SK-N-SH treated with all-trans-retinoic acid at 6 μM for 48 hours (cell line): ENCODE data around the gene CYBA.

Experiments
- ATAC-seq: fragments of 200-7000 bp; cut with Tn5 transposase; 3 replicates; pipeline ENCODE4 v1.9.1; 2020; ENCODE audit warnings: mild to moderate bottlenecking, moderate library complexity
- BACH2 ChIP-seq: fragments of 250-450 bp; sonication (Bioruptor Pico); IDR thresholded peaks from 2 replicates; pipeline ENCODE4 v1.9.0; 2021; ENCODE audit warnings: mild to moderate bottlenecking, borderline replicate concordance
- CSDC2 ChIP-seq: fragments of 250-450 bp; sonication (Bioruptor Pico); IDR thresholded peaks from 2 replicates; pipeline ENCODE4 v1.5.0; 2020; ENCODE audit warnings: mild to moderate bottlenecking, moderate library complexity
- ESRRG ChIP-seq: fragments of 250-450 bp; sonication (Bioruptor Pico); IDR thresholded peaks from 2 replicates; pipeline ENCODE4 v1.6.1; 2021; ENCODE audit warnings: mild to moderate bottlenecking
- OSR1 ChIP-seq: fragments of 250-450 bp; sonication (Bioruptor Pico); IDR thresholded peaks from 2 replicates; pipeline ENCODE4 v1.8.0; 2022; ENCODE audit warnings: moderate library complexity, mild to moderate bottlenecking, inconsistent platforms
- PPARA ChIP-seq: fragments of 250-450 bp; sonication (Bioruptor Pico); IDR thresholded peaks from 2 replicates; pipeline ENCODE4 v1.5.0; 2020; ENCODE audit warnings: mild to moderate bottlenecking, borderline replicate concordance
- RARB ChIP-seq: fragments of 250-450 bp; sonication (Bioruptor Pico); IDR thresholded peaks from 2 replicates; pipeline ENCODE4 v1.8.0; 2021; ENCODE audit warnings: mild to moderate bottlenecking, moderate library complexity
- SNAI2 ChIP-seq: fragments of 250-450 bp; sonication (Bioruptor Pico); IDR thresholded peaks from 2 replicates; pipeline ENCODE4 v1.5.0; 2020; ENCODE audit warnings: mild to moderate bottlenecking, moderate library complexity
- TOX ChIP-seq: fragments of 250-450 bp; sonication (Bioruptor Pico); IDR thresholded peaks from 2 replicates; pipeline ENCODE4 v1.8.0; 2021; ENCODE audit warnings: mild to moderate bottlenecking, moderate library complexity, borderline replicate concordance
- ZFP3 ChIP-seq: fragments of 250-450 bp; sonication (Bioruptor Pico); IDR thresholded peaks from 2 replicates; pipeline ENCODE4 v1.5.0; 2020; ENCODE audit warnings: mild to moderate bottlenecking, moderate library complexity
- ZFP30 ChIP-seq: fragments of 450-650 bp; formaldehyde crosslinking; IDR thresholded peaks from 2 replicates; pipeline ENCODE4 v1.5.0; 2022; ENCODE audit warnings: mild to moderate bottlenecking, moderate library complexity
- ZNF565 ChIP-seq: fragments of 450-650 bp; formaldehyde crosslinking; conservative IDR thresholded peaks from 2 replicates; pipeline ENCODE4 v1.5.0; 2020; ENCODE audit warnings: low read depth, mild to moderate bottlenecking, moderate library complexity
- ZNF70 ChIP-seq: fragments of 450-650 bp; formaldehyde crosslinking; IDR thresholded peaks from 2 replicates; pipeline ENCODE4 v1.5.0; 2020; ENCODE audit warnings: mild to moderate bottlenecking, moderate library complexity
- ZNF8 ChIP-seq: fragments of 450-650 bp; formaldehyde crosslinking; IDR thresholded peaks from 2 replicates; pipeline ENCODE4 v1.5.0; 2020; ENCODE audit warnings: mild to moderate bottlenecking, moderate library complexity
- TF ChIP-seq, protein P1 (sequence below): fragments of 250-450 bp; sonication (Bioruptor Pico); IDR thresholded peaks from 2 replicates; pipeline ENCODE4 v1.8.0; 2020; ENCODE audit warnings: mild to moderate bottlenecking, moderate library complexity, borderline replicate concordance
- TF ChIP-seq, protein P2 (sequence below): fragments of 250-450 bp; sonication (Bioruptor Pico); IDR thresholded peaks from 2 replicates; pipeline ENCODE4 v1.5.0; 2020; ENCODE audit warnings: mild to moderate bottlenecking, moderate library complexity
- TF ChIP-seq, protein P3 (sequence below): fragments of 250-450 bp; sonication (Bioruptor Pico); IDR thresholded peaks from 2 replicates; pipeline ENCODE4 v1.5.1; 2021; ENCODE audit warnings: mild to moderate bottlenecking, moderate library complexity

Gene CYBA

DNA sequence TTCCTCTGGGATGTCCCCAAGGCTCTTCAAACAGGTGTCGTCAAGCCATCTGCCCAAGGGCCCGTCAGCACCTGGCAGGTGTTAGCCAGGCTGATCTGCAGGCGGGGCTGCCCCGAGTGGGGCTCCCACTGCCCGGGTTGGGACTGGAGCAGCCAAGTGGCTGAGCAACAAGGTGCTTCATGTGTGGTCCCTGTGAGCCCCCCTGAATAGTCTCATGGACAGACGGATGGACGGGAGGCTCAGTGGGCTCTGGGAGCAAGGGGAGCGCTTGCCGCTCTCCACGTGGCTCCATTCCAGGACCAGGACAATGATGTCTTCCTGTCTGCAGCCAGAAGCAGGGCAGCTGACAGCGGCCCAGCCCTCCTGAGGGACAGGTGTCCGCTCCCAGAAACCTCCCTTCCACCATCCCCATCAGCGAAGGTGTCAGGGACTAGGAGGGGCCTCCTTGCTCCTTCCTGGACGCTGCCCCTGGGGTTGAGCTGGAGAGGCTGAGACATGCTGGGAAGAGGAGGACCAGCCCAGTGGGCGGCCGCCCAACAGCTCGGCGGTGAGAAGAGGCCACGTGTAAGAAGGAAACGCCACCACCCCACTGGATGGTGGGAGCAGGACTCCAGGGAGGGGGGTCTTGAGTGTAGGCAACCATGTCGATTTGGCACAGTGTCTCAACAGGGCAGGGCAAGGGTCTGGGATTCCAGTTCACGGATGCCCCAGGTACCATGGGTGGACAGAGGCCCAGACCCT is 25.8 kb upstream of the CYBA start:
- no peak for ATAC-seq
- TF ChIP-seq, protein P1, sequence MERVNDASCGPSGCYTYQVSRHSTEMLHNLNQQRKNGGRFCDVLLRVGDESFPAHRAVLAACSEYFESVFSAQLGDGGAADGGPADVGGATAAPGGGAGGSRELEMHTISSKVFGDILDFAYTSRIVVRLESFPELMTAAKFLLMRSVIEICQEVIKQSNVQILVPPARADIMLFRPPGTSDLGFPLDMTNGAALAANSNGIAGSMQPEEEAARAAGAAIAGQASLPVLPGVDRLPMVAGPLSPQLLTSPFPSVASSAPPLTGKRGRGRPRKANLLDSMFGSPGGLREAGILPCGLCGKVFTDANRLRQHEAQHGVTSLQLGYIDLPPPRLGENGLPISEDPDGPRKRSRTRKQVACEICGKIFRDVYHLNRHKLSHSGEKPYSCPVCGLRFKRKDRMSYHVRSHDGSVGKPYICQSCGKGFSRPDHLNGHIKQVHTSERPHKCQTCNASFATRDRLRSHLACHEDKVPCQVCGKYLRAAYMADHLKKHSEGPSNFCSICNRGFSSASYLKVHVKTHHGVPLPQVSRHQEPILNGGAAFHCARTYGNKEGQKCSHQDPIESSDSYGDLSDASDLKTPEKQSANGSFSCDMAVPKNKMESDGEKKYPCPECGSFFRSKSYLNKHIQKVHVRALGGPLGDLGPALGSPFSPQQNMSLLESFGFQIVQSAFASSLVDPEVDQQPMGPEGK (CRISPR knock-in tag), result no peak
- TF ChIP-seq OSR1 (CRISPR knock-in tag) (no peak), ZFP3 (CRISPR knock-in tag) (no peak), ZNF565 (CRISPR knock-in tag) (no peak), ZFP30 (no peak), ZNF70 (CRISPR knock-in tag) (no peak), SNAI2 (CRISPR knock-in tag) (no peak)

DNA sequence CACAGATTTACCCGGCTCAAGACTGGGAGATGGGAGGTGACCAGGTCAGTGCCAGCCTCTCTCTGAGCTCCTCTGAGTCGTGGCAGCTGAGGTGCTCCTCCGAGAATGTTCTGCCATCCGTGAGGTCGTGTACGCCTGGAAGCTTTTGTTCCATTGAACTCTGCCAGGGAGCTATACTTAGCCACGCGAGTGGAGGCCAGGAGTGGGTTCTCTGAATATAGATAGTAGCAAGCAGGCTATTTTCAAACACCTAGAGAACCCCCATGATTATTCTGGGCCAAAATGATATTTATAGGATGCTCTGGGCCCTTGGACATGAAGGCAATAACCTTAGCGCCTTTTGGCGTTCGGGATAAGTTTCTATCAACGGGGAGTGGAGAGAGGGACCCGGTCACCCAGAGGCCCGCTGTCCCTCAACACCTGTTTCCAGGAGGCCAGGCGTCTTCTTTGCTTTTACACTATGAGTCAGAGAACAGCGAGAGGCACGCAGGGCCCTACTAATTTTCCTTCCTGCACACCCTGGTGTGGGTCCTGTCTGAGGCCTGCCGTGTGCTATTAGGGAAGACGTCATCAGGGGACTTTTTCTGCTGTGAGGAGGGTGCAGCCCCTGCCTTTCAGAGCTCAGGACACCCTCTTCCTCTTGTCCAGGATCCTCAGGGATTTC is 23.0 kb upstream of the CYBA start:
- TF ChIP-seq, protein P2, sequence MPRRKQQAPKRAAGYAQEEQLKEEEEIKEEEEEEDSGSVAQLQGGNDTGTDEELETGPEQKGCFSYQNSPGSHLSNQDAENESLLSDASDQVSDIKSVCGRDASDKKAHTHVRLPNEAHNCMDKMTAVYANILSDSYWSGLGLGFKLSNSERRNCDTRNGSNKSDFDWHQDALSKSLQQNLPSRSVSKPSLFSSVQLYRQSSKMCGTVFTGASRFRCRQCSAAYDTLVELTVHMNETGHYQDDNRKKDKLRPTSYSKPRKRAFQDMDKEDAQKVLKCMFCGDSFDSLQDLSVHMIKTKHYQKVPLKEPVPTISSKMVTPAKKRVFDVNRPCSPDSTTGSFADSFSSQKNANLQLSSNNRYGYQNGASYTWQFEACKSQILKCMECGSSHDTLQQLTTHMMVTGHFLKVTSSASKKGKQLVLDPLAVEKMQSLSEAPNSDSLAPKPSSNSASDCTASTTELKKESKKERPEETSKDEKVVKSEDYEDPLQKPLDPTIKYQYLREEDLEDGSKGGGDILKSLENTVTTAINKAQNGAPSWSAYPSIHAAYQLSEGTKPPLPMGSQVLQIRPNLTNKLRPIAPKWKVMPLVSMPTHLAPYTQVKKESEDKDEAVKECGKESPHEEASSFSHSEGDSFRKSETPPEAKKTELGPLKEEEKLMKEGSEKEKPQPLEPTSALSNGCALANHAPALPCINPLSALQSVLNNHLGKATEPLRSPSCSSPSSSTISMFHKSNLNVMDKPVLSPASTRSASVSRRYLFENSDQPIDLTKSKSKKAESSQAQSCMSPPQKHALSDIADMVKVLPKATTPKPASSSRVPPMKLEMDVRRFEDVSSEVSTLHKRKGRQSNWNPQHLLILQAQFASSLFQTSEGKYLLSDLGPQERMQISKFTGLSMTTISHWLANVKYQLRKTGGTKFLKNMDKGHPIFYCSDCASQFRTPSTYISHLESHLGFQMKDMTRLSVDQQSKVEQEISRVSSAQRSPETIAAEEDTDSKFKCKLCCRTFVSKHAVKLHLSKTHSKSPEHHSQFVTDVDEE (CRISPR knock-in tag), result no peak
- no peak for TF ChIP-seq RARB (CRISPR knock-in tag)
- no peak for ATAC-seq

DNA sequence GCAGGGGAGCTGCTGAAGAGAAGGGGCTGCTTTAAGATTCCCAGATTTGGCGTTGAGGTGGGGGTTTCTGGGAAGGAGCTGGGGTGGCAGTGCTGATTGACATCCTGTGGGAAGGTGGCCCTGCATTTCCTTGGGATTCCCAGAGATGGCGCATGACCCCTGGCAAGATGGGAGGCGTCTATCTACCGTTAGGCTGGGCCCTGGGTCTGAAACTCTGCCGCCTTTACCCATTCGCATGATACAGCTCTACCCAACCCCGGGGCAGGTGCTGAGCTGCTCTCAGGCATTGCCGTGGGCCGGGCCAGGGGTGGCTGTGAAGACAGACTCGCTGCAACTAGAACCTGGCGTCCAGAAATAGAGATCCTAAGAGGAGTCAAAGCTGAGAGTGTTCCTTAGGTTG is 21.9 kb upstream of the CYBA start:
- TF ChIP-seq, protein P1 (CRISPR knock-in tag), result no peak
- no peak for TF ChIP-seq ZNF8 (CRISPR knock-in tag)
- TF ChIP-seq, all 23 proteins: peak for 0

DNA sequence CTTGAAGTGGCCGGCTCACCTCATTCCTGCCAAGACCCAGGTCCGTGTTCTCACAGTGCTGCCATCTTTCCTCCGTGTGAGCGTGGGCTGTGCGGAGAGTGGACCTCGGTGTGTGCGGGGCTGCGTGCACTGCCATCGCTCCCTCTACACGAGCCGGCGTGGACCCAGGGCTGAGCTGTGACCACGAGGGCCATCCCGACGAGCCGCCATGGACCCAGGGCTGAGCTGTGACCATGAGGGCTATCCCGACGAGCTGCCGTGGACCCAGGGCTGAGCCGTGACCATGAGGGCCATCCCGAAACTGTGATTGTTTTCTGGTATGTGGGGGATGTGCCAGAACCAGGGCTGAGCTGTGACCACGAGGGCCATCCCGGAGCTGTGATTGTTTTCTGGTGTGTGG is 21.0 kb upstream of the CYBA start:
- TF ChIP-seq ZFP30, result no peak
- TF ChIP-seq, protein P3, sequence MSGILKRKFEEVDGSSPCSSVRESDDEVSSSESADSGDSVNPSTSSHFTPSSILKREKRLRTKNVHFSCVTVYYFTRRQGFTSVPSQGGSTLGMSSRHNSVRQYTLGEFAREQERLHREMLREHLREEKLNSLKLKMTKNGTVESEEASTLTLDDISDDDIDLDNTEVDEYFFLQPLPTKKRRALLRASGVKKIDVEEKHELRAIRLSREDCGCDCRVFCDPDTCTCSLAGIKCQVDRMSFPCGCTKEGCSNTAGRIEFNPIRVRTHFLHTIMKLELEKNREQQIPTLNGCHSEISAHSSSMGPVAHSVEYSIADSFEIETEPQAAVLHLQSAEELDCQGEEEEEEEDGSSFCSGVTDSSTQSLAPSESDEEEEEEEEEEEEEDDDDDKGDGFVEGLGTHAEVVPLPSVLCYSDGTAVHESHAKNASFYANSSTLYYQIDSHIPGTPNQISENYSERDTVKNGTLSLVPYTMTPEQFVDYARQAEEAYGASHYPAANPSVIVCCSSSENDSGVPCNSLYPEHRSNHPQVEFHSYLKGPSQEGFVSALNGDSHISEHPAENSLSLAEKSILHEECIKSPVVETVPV (CRISPR knock-in tag), result no peak
- TF ChIP-seq BACH2 (CRISPR knock-in tag), result no peak
- TF ChIP-seq ZNF70 (CRISPR knock-in tag), result no peak
- TF ChIP-seq, protein P1 (CRISPR knock-in tag), result no peak
- no peak for TF ChIP-seq CSDC2 (CRISPR knock-in tag)
- TF ChIP-seq ESRRG (CRISPR knock-in tag), result no peak
- TF ChIP-seq ZNF8 (CRISPR knock-in tag), result no peak
- TF ChIP-seq TOX (CRISPR knock-in tag), result no peak
- TF ChIP-seq PPARA (CRISPR knock-in tag), result no peak
- no peak for TF ChIP-seq RARB (CRISPR knock-in tag)
- TF ChIP-seq ZNF565 (CRISPR knock-in tag), result no peak
- no peak for ATAC-seq

More for the DNA sequence above, 21.9 kb upstream of the CYBA start:
- peak; percentile 80 for ATAC-seq
